GM19455 (cell line): ENCODE results near the gene TMEM244.
"Not testable (repeated sequence)": the region's sequence is repeated elsewhere in the genome, so short reads cannot be mapped to it uniquely, and the experiment has no call there.

Experiments
- ATAC-seq: cut with Tn5 transposase; IDR thresholded peaks from one replicate; pipeline ENCODE4 v1.9.1; 2021; ENCODE audit not compliant: unreplicated experiment

TMEM244 gene

GRCh38 chr6:129817332-129817731, 43.8 kb downstream of the TMEM244 start:
- ATAC-seq: no peak

GRCh38 chr6:129812145-129812777, 48.9 kb downstream of the TMEM244 start:
- no peak for ATAC-seq

GRCh38 chr6:129807141-129807540, 54.0 kb downstream of the TMEM244 start:
- ATAC-seq: not testable (repeated sequence)

- not testable (repeated sequence) for ATAC-seq
Observed at GRCh38 chr6:129802920-129803319, 58.2 kb downstream of the TMEM244 start.

- ATAC-seq: no peak
Observed at GRCh38 chr6:129801909-129802308, 59.2 kb downstream of the TMEM244 start.

- ATAC-seq: no peak
Observed at GRCh38 chr6:129795261-129795660, 65.9 kb downstream of the TMEM244 start.

- no peak for ATAC-seq
Observed at GRCh38 chr6:129793447-129793846, 67.7 kb downstream of the TMEM244 start.

GRCh38 chr6:129792049-129792448, 69.1 kb downstream of the TMEM244 start:
- no peak for ATAC-seq

GRCh38 chr6:129790785-129791184, 70.3 kb downstream of the TMEM244 start:
- no peak for ATAC-seq

GRCh38 chr6:129789974-129790373, 71.1 kb downstream of the TMEM244 start:
- no peak for ATAC-seq

- no peak for ATAC-seq
Observed at GRCh38 chr6:129787816-129788215, 73.3 kb downstream of the TMEM244 start.

- ATAC-seq: no peak
Observed at GRCh38 chr6:129786548-129786947, 74.6 kb downstream of the TMEM244 start.

GRCh38 chr6:129785756-129786135, 75.4 kb downstream of the TMEM244 start:
- no peak for ATAC-seq

GRCh38 chr6:129785047-129785755, 75.9 kb downstream of the TMEM244 start:
- ATAC-seq: no peak
